ENCODE results near the gene NGEF.

GRCh38 chr2:233055362-233055761 lies 42.3 kb upstream of the NGEF start:
- TF ChIP-seq POLR2AphosphoS5 (IDR thresholded peaks at IDR 0.05; ENCODE audit: low read depth, low read length) (no peak), TAF1 (IDR thresholded peaks at IDR 0.05; ENCODE audit: borderline replicate concordance, insufficient read depth, low read length) (no peak)
